GM08714 (cell line): Measurements from ENCODE around the gene CPNE4.

Experiments used
- H3K4me3 ChIP-seq: fragments of 200-500 bp; sonication (Bioruptor generic); 2 replicates; pipeline ENCODE4 v1.5.1; 2014; ENCODE audit warnings: mild to moderate bottlenecking, low read length, inconsistent platforms
- ZNF274 ChIP-seq: IDR thresholded peaks from 2 replicates; pipeline ENCODE4 v1.6.1; 2012; ENCODE audit warnings: mild to moderate bottlenecking, low read depth, low read length

CPNE4 gene

DNA sequence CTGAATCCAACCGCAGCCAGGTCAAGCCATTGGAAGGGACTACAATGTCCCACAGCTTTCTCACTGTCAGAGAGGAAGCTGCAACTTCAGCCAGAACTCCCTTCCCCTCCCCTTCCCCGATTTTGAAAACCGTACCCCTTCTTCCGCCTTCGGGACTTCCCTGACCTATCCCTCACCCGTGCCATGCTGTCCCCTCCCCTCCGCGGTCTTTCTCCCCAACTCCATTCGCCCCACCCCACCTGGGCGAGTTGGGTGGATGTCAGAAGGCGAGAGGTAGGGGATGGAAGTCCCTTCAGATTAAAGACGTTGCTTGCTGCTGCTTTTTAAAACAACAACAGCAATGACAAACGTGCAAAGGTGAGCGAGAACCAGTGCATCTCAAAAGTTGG is 723 bp downstream of the CPNE4 start:
- no peak overlapping the region for H3K4me3 ChIP-seq
- no peak for TF ChIP-seq ZNF274

GRCh38 chr3:132033471-132033870 is 1.3 kb downstream of the CPNE4 start:
- no peak overlapping the region for H3K4me3 ChIP-seq
- TF ChIP-seq ZNF274, result no peak

GRCh38 chr3:132032959-132033358 is 1.9 kb downstream of the CPNE4 start:
- H3K4me3 ChIP-seq, result no peak overlapping the region
- TF ChIP-seq ZNF274, result no peak

- H3K4me3 ChIP-seq, result no peak overlapping the region
- no peak for TF ChIP-seq ZNF274
Measured at GRCh38 chr3:132029182-132029902, 5.5 kb downstream of the CPNE4 start.

DNA sequence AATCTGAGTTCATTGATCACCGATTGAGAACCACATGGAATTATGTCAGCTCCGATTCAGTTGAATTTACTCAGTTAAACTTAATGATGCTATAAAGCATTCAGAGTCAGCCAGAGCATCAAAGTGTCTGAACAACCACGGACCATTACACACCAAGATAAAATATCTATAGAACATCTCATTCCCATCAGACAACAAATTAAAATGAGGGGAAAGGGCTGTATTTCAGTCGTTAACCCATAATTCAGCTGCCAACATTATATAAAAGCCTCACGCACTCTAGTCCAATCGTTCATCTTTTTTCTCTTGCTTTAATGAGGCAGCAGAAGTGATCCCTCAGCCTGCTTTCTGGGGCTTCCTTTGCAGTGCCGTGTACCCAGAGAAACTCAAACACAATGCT is 11.9 kb downstream of the CPNE4 start:
- TF ChIP-seq ZNF274, result no peak

GRCh38 chr3:132020058-132020457 is 14.8 kb downstream of the CPNE4 start:
- H3K4me3 ChIP-seq, result no peak overlapping the region

More for the DNA sequence above, 11.9 kb downstream of the CPNE4 start:
- H3K4me3 ChIP-seq, result no peak overlapping the region

GRCh38 chr3:132017137-132017536 is 17.7 kb downstream of the CPNE4 start:
- no peak for TF ChIP-seq ZNF274
- H3K4me3 ChIP-seq, result no peak overlapping the region

More at GRCh38 chr3:132020058-132020457, 14.8 kb downstream of the CPNE4 start:
- no peak for TF ChIP-seq ZNF274

GRCh38 chr3:132016061-132017041 is 18.5 kb downstream of the CPNE4 start:
- no peak overlapping the region for H3K4me3 ChIP-seq
- TF ChIP-seq ZNF274, result no peak

DNA sequence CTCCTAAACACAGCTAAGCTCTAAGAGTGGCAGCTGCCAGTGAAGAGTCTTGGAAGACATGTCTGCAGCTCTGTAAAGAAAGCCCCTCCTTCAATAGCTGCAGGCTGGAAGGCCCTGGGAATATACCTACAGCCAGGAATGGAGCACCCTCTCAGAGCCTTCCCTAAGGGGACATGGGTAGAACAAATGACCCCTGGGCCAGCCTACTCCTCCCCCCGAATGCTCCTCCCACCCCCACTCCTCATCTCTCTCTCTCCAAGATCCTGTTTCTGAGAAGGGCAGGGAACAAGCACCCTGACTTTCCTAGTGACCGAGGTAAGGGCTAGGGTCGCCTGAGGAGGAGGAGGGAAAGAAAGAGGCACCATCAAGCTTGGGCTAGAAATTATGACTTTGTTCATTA is 20.7 kb downstream of the CPNE4 start:
- H3K4me3 ChIP-seq, result no peak overlapping the region
- no peak for TF ChIP-seq ZNF274

- H3K4me3 ChIP-seq, result no peak overlapping the region
- TF ChIP-seq ZNF274, result no peak
Measured at GRCh38 chr3:132009241-132009640, 25.6 kb downstream of the CPNE4 start.

- no peak for TF ChIP-seq ZNF274
- H3K4me3 ChIP-seq, result no peak overlapping the region
Measured at GRCh38 chr3:132008837-132009236, 26.0 kb downstream of the CPNE4 start.

DNA sequence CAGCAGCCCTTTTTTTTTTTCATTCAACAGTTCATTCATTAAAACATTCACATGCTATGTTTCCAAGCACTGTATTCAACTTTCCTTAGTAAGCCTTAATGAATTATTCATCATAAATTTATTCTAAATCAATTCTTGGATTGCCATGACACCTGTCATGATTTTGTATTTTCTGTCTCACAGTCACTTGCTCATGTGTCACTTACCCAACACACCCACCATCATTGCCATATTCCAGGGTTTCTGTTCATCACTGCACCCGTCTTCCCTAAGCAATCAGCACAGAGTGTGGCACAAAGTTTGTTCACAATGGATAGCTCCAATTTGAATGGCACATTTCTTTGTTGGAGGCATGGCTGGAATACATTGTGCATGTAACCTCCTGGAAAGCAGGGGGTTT is 27.2 kb downstream of the CPNE4 start:
- no peak overlapping the region for H3K4me3 ChIP-seq
- TF ChIP-seq ZNF274, result no peak

GRCh38 chr3:132006605-132007204 is 28.1 kb downstream of the CPNE4 start:
- TF ChIP-seq ZNF274, result no peak
- H3K4me3 ChIP-seq, result no peak overlapping the region

DNA sequence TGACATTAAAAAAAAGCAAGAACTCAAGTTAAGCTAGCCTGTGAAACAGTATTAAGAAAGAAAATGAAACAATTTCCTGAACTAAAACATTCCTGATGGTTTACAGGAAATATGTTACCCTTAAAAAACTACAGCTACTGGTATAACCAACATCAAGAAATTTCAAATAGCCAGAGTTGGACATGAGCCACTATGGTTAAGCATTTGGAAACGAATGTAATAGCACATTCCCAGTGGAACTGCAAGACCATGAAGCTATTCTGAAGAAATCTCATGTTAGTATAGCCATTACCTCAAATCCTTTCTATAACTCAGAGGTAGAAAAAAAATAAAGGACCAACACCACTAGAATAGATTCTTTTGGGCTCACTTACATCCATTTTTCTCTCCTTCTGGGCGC is 30.2 kb downstream of the CPNE4 start:
- no peak for TF ChIP-seq ZNF274
- H3K4me3 ChIP-seq, result no peak overlapping the region
